CD4-positive, alpha-beta T cell (primary cell): Measurements from ENCODE around the gene PYGL. TPM values are rescaled to one million over a fixed set of nuclear protein-coding genes. Genes with fewer than 3 reads are reported as not detected.
A peak's percentile ranks its signal among the peaks of the same experiment; 100 is the strongest.
"Not testable (repeated sequence)": the region's sequence is repeated elsewhere in the genome, so short reads cannot be mapped to it uniquely, and the experiment has no call there.

Experiments
- ATAC-seq: fragments of 200-7000 bp; cut with Tn5 transposase; one replicate; pipeline ENCODE4 v1.10.0; 2022; ENCODE audit warnings: mild to moderate bottlenecking; ENCODE audit not compliant: poor library complexity
- CTCF ChIA-PET: fragments of 350-600 bp; sonication (Branson Sonifier 250); formaldehyde crosslinking; loops from one replicate; lab custom pipeline; 2021; ENCODE audit warnings: antibody characterized with exemption, inconsistent platforms; lab: Charles Lee
- POLR2A ChIA-PET: fragments of 350-600 bp; sonication (Branson Sonifier 250); formaldehyde crosslinking; loops from one replicate; lab custom pipeline; 2021; ENCODE audit warnings: antibody characterized with exemption, inconsistent platforms; lab: Charles Lee
- DNase-seq, 14 experiments: peaks; one replicate each; pipeline ENCODE4 v3.0.0-alpha.2; 2013 to 2020; ENCODE audit warnings: mixed read lengths in 2 of 14
- H3K27ac ChIP-seq, 2 donors: one replicate each; pipeline versions ENCODE4 v1.5.1 to v1.7.0; 2013; ENCODE audit warnings: low read length in 2 of 2, low read depth in 1 of 2, mild to moderate bottlenecking in 1 of 2
- H3K27me3 ChIP-seq, 2 experiments: 1 replicate in 1 of 2; 2 replicates in 1 of 2; pipeline versions ENCODE4 v1.6.1 to v1.7.0; 2013; ENCODE audit warnings: low read length in 2 of 2, control low read depth in 1 of 2, mild to moderate bottlenecking in 1 of 2, moderate library complexity in 1 of 2; ENCODE audit not compliant: insufficient read depth in 2 of 2, control insufficient read depth in 1 of 2
- H3K36me3 ChIP-seq: one replicate; pipeline ENCODE4 v1.6.1; 2013; ENCODE audit warnings: low read length, control low read depth; ENCODE audit not compliant: insufficient read depth
- H3K4me1 ChIP-seq: one replicate; pipeline ENCODE4 v1.6.1; 2013; ENCODE audit warnings: low read length, control low read depth; ENCODE audit not compliant: insufficient read depth
- H3K4me3 ChIP-seq: one replicate; pipeline ENCODE4 v1.5.1; 2013; ENCODE audit warnings: mild to moderate bottlenecking, low read length, moderate library complexity
- H3K9me3 ChIP-seq, 2 experiments: 1 replicate in 1 of 2; 2 replicates in 1 of 2; pipeline versions ENCODE4 v1.6.1 to v1.7.0; 2013; ENCODE audit warnings: low read length in 2 of 2, mild to moderate bottlenecking in 2 of 2, control low read depth in 1 of 2, moderate library complexity in 1 of 2; ENCODE audit not compliant: control insufficient read depth in 1 of 2, insufficient read depth in 1 of 2
- H3K27ac Mint-ChIP-seq: one replicate; pipeline ENCODE4 v1.8.0; 2020; ENCODE audit warnings: mixed read lengths
- H3K27me3 Mint-ChIP-seq: one replicate; pipeline ENCODE4 v1.8.0; 2021; ENCODE audit warnings: mixed read lengths
- H3K36me3 Mint-ChIP-seq: one replicate; pipeline ENCODE4 v1.8.0; 2021; ENCODE audit warnings: low read depth, mixed read lengths
- H3K4me1 Mint-ChIP-seq: one replicate; pipeline ENCODE4 v1.8.0; 2021; ENCODE audit warnings: low read depth, mixed read lengths
- H3K4me3 Mint-ChIP-seq: one replicate; pipeline ENCODE4 v1.8.0; 2020; ENCODE audit warnings: mild to moderate bottlenecking, mixed read lengths
- H3K9me3 Mint-ChIP-seq: one replicate; pipeline ENCODE4 v1.8.0; 2020; ENCODE audit warnings: mixed read lengths
- intact Hi-C, 2 experiments: fragments of 100-400 bp; cut with DNase I in 1 of 2; cut with micrococcal nuclease in 1 of 2; formaldehyde crosslinking; loops; one replicate each; pipeline versions ENCODE4 v1.15.1 to v1.9.0; 2023 to 2025; cut with DNase I, micrococcal nuclease
- total RNA-seq, 174 experiments: library from RNA in 2 of 174; stranded (reverse) in 2 of 174; gene quantifications; one replicate each; pipeline ENCODE4 v1.2.3 and lab custom pipeline; 2021 to 2026
- TF ChIP-seq, protein P1 (sequence below): fragments of 200-600 bp; IDR thresholded peaks from one replicate; pipeline ENCODE4 v1.8.0; 2022; ENCODE audit warnings: antibody characterized with exemption, mild to moderate bottlenecking

PYGL gene
- total RNA-seq, 2 experiments from 2014 or later: 0.59 to 0.69 TPM

DNA sequence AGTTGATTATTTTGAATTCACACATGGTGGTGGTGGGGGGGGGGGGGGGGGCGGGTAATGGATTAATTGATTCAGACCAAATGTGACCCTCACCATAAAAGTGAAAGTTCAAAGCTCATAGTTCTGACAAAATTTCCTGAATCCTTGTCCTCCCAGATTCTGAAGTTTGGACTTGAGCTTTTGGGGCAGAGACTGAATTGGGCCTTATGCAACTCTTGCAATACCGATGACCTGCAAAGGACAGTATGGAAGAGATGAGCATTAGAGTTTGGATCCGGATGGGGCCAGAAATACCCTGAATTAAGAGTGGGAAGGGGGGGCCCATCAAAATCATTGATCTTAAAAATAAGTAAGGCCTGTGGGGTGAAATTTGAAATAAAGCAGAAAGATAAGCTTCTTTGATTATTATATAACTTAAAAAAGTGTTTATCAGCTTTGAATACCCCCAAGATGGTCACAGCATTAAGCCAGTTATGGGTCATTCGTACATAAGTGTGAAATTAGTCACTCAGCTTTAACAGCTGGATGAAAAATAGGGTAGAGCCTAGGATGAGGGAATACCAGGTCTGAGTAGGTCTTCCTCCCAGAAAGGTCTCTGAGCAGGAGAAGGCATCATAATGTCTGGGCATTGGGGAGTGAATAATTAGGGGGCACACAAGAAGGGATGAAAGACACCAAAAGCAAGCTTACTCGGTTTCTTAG is 2.1 kb upstream of the PYGL start:
- ATAC-seq (no peak), DNase-seq (no peak)
- intact Hi-C loops: no loop called here
- H3K27me3 ChIP-seq: peaks cover 18 to 32% of the 10 kb centered on the region in 2 experiments
- no peaks in the 10 kb centered on the region for H3K9me3 Mint-ChIP-seq
- POLR2A ChIA-PET: no interaction called here
- H3K4me3 Mint-ChIP-seq: no peak overlapping the region
- H3K36me3 Mint-ChIP-seq: no peaks in the 10 kb centered on the region
- H3K9me3 ChIP-seq: peaks cover 0 to 10% of the 10 kb centered on the region in 2 experiments
- peaks cover 32% of the 10 kb centered on the region for H3K27me3 Mint-ChIP-seq
- no peaks in the 10 kb centered on the region for H3K36me3 ChIP-seq
- H3K4me1 Mint-ChIP-seq: peaks cover 7% of the 10 kb centered on the region
- CTCF ChIA-PET: no interaction called here
- H3K27ac ChIP-seq: no peak overlapping the region
- H3K4me3 ChIP-seq: no peak overlapping the region
- TF ChIP-seq, protein P1, sequence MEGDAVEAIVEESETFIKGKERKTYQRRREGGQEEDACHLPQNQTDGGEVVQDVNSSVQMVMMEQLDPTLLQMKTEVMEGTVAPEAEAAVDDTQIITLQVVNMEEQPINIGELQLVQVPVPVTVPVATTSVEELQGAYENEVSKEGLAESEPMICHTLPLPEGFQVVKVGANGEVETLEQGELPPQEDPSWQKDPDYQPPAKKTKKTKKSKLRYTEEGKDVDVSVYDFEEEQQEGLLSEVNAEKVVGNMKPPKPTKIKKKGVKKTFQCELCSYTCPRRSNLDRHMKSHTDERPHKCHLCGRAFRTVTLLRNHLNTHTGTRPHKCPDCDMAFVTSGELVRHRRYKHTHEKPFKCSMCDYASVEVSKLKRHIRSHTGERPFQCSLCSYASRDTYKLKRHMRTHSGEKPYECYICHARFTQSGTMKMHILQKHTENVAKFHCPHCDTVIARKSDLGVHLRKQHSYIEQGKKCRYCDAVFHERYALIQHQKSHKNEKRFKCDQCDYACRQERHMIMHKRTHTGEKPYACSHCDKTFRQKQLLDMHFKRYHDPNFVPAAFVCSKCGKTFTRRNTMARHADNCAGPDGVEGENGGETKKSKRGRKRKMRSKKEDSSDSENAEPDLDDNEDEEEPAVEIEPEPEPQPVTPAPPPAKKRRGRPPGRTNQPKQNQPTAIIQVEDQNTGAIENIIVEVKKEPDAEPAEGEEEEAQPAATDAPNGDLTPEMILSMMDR: no peak
- H3K4me1 ChIP-seq: peaks cover 17% of the 10 kb centered on the region
- no peak overlapping the region for H3K27ac Mint-ChIP-seq

- POLR2A ChIA-PET: interaction anchor here (1.1 kb wide), 1 partner anchor 9 kb away, joined by 4 read pairs; no protein-coding TSS in a partner anchor
- TF ChIP-seq, protein P1: no peak
- CTCF ChIA-PET: no interaction called here
- Histone ChIP-seq H3K4me1 (peaks cover 17% of the 10 kb centered on the region), H3K27me3 (peaks cover 24 to 46% of the 10 kb centered on the region in 2 experiments), H3K9me3 (peaks cover 0 to 10% of the 10 kb centered on the region in 2 experiments), H3K27ac (no peak overlapping the region), H3K36me3 (no peaks in the 10 kb centered on the region), H3K4me3 (peak overlapping the region; percentile 55)
- intact Hi-C loops: no loop called here
- H3K9me3 Mint-ChIP-seq: no peaks in the 10 kb centered on the region
- peaks cover 47% of the 10 kb centered on the region for H3K27me3 Mint-ChIP-seq
- H3K4me3 Mint-ChIP-seq: peak overlapping the region; percentile 88
- H3K36me3 Mint-ChIP-seq: no peaks in the 10 kb centered on the region
- DNase-seq (no peak), ATAC-seq (peak; percentile 24)
- peaks cover 7% of the 10 kb centered on the region for H3K4me1 Mint-ChIP-seq
- peak overlapping the region; percentile 40 for H3K27ac Mint-ChIP-seq
Measured at GRCh38 chr14:50944647-50945413, 547 bp upstream of the PYGL start.

DNA sequence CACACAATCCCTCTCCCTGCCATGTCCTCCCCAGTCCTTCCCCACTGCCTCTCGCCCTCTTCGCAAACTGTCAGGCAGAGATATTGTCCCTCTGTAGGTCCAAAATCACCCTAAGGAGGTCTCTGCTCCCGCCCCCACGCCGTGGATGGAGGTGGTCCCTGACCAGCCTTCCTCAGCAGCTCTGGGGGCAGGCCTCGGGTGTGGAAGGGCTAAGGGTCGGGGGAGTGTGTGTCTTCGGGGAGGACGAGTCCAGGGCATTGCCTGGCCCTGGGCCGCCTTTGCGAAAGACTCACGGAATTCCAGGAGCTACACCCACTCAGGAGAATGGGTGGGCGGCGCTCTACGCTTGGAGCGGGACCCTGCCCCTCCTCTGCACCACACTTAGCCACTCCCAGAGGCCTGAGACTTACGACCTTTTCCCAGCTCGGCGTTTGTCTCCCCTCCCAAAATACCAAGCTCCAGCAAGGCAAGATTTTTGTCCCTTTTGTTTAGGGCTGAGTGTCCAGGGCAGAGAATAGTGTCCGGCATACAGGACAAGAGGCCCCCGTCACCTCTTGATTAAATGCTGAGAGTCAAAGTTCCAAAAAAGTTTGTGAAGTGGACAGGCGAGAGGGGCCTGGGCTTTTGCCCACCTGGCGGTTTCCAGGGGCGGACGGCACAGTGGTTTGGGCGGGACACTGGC is 881 bp downstream of the PYGL start:
- Mint-ChIP-seq H3K27ac (no peak overlapping the region), H3K4me1 (peaks cover 7% of the 10 kb centered on the region), H3K9me3 (no peaks in the 10 kb centered on the region), H3K27me3 (peaks cover 53% of the 10 kb centered on the region), H3K36me3 (no peaks in the 10 kb centered on the region), H3K4me3 (peak overlapping the region; percentile 66)
- ATAC-seq: no peak
- no peak for DNase-seq
- intact Hi-C loops: no loop called here
- ChIA-PET POLR2A (no interaction called here), CTCF (no interaction called here)
- TF ChIP-seq, protein P1: no peak
- H3K27ac ChIP-seq: no peak overlapping the region
- H3K9me3 ChIP-seq: peaks cover 0 to 10% of the 10 kb centered on the region in 2 experiments
- H3K4me1 ChIP-seq: peaks cover 17% of the 10 kb centered on the region
- H3K36me3 ChIP-seq: no peaks in the 10 kb centered on the region
- H3K27me3 ChIP-seq: peaks cover 24 to 47% of the 10 kb centered on the region in 2 experiments
- peak overlapping the region; percentile 55 for H3K4me3 ChIP-seq

- H3K9me3 Mint-ChIP-seq, DNase-seq, H3K36me3 ChIP-seq, H3K27ac ChIP-seq, POLR2A ChIA-PET, CTCF ChIA-PET, intact Hi-C loops, H3K4me3 ChIP-seq, ATAC-seq, H3K27ac Mint-ChIP-seq, H3K4me1 Mint-ChIP-seq, H3K4me3 Mint-ChIP-seq, H3K36me3 Mint-ChIP-seq: not testable (repeated sequence)
- H3K9me3 ChIP-seq: peaks cover 0 to 10% of the 10 kb centered on the region in 2 experiments
- peaks cover 53% of the 10 kb centered on the region for H3K27me3 Mint-ChIP-seq
- peaks cover 24 to 47% of the 10 kb centered on the region in 2 experiments for H3K27me3 ChIP-seq
- peaks cover 17% of the 10 kb centered on the region for H3K4me1 ChIP-seq
Measured at GRCh38 chr14:50941638-50942037, 2.6 kb downstream of the PYGL start.
